Measurements from ENCODE around the gene UBL5.

DNA sequence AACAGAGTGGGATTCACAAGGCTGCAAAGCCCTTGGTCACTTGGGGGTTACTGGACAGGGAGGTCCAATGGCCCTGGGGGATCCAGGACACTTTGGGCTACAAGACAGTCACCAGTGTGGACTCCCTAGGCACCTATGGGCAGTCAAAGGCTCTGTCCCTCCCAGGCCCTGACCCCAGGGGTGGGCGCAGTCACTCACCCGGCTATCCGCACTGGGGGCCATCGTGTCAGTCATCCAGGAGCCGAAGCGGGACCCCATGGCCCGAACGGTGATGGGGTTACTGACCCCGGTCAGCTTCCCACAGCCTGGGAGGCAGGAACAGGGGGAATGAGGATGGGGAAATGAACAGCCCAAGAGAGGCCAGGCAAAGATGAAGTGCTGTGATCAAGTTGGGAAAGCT is 28.9 kb downstream of the UBL5 start:
- no peak for TF ChIP-seq POLR2A (IDR thresholded peaks at IDR 0.05)
- no peak for TF ChIP-seq CTCF (IDR thresholded peaks at IDR 0.05)
- no peak for TF ChIP-seq POLR2AphosphoS5 (IDR thresholded peaks at IDR 0.05)
- no peak for TF ChIP-seq EP300 (IDR thresholded peaks at IDR 0.05)

Data from sigmoid colon (tissue), 4 donors.